NCI-H2196 (cell line): ENCODE results near the gene CS.
"Not testable (repeated sequence)": the region's sequence is repeated elsewhere in the genome, so short reads cannot be mapped to it uniquely, and the experiment has no call there.

ENCODE experiments used
- DNase-seq: peaks from one replicate; lab custom pipeline; 2025; ENCODE audit not compliant: unreplicated experiment; lab: John Stamatoyannopoulos, UW

CS gene

DNA sequence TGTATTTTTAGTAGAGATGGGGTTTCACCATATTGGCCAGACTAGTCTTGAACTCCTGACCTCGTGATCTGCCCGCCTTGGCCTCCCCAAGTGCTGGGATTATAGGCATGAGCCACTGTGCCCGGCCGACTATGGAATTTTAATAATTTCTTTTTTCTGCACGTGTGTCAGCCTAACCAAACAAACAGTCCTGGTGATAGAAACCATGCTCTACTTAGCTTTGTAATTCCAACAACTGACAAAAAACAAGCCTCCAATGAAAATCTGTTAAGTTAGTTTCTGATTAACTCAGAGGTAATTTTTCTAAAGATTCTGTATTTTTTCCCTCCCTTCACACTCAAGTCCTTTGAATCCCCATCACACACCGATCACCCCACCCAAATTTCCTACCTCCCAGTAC is 18.1 kb downstream of the CS start:
- no peak for DNase-seq

DNA sequence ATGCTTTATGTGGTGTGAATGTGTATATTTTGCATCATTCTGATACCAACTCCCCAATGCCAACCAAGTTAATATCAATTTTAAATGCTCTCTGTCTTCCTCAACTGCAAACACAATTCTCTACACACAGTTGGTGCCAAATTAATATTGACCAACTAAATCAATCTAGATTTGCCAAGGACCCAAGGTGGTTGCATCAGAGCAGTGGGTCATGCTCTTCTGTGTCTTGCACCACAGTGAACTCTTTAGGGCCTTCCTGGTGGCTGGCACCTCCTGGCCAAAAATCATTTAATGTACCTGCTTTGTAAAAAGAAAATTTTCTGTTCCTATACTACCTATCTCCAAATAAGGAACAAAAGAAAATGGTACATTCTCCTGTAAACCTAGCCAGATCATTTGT is 19.3 kb downstream of the CS start:
- DNase-seq, result no peak

DNA sequence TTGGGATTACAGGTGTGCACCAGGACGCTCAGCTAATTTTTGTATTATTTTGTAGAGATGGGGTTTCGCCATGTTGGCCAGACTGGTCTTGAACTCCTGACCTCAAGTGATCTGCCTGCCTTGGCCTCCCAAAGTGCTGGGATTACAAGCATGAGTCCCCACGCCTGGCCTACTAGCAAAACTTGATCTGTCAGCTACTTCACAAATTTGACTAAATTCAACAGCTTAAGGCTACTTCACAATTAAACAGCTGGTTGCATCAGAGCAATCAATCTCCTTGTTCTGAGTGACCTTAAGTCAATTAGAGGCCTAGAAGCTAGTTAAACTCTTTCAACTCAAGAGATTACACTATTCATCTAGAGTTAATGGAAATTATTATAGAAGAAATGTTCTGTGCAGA is 21.2 kb downstream of the CS start:
- DNase-seq, result no peak

DNA sequence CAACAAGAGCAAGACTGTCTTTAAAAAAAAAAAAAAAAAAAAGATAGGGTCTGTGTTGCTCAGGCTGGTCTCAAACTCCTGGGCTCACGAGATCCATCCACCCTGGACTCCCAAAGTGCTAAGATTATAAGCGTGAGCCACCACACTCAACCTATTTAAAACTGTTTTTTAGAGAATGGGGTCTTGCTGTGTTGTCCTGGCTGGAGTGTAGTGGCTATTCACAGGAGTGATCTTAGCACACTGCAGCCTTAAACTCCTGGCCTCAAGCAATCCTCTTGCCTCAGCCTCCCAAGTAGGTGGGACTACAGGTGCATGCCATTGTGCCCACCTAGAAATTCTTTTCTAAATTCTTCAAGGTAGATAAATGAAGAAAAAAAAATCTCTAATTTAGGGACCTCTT is 25.8 kb downstream of the CS start:
- no peak for DNase-seq

DNA sequence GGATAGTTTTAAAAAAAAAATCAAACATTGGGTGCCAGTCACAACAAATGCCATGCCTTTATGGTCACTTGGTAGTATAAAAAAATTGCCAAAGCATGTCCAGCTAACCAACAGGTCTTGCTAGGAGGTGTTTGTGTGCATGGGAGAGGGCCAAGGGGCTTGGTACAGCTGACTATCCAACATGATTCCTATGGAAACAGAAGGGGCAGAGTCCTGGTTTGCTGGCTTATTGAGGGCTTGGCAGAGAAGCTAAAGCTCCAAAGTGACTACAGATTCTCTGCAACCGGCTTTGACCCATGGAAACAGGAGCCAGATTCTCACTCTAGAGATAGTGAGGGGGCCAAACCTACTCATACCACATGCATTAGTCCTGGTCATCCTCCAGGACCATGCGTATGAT is 27.7 kb downstream of the CS start:
- not testable (repeated sequence) for DNase-seq

DNA sequence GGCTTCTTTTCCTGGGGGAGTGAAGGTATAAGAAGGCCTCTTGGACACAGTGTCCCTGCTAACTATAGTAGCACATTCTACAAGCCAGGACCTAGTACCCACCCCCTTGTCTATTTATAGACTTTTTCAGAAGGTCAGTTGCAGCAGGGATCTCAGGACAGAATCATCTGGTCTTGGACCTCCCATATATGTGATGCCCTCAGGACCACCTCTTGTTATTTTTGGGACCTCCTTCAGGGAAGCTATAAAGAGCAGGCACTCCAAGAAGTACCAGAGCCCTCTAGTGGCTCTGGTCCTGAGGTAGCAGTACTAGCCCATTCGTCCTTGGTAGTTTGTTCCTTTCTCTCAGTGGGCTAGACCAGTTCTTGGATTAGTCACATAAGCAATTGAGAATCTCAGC is 29.1 kb downstream of the CS start:
- DNase-seq, result no peak

DNA sequence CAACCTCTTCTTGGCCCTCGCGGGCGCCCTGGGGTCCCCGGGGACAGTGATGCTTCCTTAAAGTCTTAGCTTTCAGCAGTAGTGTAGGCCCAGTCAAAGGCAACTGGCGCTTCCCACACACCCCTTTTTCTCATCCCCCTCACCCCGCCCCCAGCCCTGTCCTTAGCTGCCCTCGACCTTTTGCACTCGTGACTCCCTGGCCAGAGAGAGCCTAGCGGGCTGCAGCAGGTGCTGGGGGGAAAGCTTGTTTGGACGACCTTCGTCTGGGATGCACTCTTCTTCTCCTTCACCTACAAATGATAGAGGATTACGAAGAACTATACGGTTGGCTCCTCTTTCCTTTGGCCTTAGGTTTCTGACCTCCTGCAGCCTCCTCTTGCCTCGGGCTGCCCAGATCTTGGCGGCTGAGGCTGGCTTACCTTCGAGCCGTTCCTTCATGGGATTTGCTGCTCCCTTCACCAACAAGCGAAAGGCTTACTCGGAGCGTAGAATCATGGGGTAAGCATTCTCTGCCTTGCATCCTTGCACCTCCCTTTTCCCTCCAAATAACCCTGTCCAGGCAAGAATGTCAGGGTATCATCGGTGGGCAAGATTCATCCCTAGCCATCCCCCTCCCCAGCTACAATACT is 32.6 kb downstream of the CS start:
- peak; percentile 21 for DNase-seq

DNA sequence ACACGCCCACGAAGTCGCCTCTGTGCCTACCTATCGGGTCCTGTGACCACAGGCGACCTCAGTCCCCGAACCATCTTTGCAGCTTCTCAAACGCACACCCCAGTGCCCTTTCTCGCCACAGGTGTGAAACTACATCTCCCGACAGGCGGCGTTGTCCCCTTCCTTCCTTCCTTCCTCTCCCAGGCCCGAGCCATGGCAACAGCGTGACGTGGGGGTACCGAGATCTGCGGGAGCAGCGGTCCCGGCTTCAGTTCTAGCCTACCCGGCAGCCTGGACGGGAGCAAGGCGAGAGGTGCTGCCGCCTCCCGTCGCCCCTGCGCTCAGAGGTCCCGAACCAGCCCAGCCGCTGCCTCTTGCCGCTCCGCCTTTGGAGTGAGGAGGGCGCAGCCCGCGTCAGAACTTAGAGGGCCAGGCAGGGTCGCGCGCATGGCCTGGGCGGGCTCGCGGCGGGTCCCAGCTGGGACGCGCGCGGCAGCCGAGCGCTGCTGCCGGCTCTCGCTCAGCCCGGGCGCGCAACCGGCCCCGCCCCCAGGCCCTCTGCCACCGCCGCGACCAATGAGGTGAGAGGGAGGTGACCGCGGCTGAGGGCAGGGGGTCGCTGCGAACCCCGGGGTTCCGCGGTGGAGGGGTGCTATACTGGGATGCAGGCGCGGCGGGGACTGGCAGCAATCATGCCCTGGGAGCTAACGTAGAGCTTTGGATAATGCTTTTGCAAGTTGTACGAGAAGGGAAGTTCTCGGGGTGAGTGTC is 33.3 kb downstream of the CS start, which contains the start of gene COQ10A:
Gene COQ10A (plus strand): TSS at position 250 of the 750 bp plus-strand sequence. CDS start 177 bp downstream, at position 427.
- peak; percentile 93 for DNase-seq

DNA sequence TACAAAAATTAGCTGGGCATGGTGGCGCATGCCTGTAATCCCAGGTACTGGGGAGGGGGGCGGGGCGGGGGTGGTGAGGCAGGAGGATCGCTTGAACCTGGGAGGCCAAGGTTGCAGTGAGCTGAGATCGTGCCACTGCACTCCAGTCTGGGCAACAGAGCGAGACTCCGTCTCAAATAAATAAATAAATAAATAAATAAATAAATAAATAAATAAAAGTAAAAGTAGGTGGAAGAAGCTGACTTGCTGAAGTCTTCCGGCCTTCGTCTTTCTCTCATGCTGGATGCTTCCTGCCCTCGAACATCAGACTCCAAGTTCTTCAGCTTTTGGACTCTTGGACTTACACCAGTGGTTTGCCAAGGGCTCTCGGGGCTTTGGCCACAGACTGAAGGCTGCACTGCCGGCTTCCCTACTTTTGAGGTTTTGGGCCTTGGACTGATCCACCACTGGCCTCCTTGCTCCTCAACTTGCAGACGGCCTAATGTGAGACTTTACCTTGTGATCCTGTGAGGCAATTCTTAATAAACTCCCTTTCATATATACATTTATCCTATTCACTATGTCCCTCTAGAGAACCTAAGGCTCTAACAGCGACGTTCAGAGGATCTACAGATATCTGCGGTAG is 34.0 kb downstream of the CS start:
- DNase-seq, result not testable (repeated sequence)

DNA sequence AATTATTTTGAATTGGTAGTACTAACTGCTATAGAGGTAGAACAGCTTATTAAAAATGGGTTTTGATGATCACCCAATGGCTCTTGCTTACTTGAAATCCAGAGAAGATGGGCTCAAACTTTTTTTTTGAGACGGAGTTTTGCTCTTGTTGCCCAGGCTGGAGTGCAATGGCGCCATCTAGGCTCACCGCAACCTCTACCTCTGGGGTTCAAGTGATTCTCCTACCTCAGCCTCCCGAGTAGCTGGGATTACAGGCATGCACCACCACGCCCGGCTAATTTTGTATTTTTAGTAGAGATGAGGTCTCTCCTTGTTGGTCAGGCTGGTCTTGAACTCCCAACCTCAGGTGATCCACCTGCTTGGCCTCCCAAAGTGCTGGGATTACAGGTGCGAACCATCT is 37.2 kb downstream of the CS start:
- not testable (repeated sequence) for DNase-seq

DNA sequence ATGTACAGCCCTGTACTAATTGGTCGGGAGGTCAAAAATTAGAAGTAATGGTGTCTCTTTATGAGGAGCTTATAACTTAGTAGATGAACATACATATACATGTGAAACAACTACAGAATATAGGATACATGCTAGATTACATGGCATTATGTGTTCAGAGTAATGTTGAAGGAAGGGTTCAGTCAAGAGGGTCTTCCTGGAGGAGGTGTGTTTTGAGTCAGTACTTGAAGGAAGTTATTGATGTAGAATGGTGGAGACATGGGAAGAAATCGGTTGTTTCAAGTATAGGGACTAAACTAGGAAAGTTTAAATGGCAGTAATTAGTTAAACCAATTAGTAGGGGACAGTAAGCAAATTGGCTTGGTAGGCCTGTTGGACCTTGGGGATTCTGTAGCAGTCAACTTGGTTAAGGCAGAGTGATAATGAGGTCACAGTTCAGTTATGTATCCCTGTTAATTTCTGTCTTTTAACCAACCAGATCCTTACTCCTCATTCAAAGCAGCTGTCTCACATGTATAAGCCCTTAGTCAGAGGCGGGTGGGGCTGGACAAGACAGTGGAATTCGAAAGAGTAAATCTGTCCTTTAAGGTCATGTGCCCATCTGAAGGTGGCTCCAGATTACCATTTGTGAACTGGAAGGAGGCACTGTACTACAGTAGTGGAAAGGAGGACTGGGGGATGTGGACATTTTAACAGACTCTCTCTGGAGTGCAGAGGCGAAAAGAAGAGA is 38.5 kb downstream of the CS start:
- no peak for DNase-seq

DNA sequence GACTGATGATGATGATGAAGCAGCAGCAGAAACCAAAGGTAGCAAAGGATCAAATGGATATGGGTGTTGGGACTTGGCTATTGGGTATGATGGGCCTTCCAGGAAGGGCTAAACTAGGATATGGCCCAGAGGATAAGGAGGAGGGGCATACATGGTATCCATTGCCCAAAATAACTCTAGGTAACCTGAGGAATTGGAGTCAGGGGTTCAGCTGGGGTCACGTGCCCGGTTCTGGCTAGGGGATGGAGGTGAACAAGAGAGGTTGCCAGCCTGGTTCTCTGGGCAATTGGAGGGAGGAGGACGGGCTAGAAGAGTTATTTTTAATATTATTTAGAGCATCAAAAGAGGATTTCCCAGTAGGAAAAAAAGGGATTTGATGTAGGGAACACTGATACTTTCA is 39.2 kb downstream of the CS start:
- no peak for DNase-seq

DNA sequence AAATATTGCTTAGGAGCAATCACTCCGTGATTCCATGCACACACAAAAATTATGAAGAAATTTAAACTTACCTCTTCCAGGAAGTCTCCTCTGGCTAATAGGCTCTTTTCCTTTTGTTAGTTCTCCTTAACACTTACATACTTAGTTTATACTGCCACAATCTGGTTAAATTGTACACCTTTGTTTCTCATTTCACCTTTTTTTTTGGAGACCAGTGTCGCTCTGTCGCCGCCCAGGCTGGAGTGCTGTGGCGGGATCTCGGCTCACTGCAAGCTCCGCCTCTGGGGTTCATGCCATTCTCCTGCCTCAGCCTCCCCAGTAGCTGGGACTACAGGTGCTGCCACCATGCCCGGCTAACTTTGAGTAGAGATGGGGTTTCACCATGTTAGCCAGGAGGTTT is 39.8 kb downstream of the CS start:
- DNase-seq, result no peak

DNA sequence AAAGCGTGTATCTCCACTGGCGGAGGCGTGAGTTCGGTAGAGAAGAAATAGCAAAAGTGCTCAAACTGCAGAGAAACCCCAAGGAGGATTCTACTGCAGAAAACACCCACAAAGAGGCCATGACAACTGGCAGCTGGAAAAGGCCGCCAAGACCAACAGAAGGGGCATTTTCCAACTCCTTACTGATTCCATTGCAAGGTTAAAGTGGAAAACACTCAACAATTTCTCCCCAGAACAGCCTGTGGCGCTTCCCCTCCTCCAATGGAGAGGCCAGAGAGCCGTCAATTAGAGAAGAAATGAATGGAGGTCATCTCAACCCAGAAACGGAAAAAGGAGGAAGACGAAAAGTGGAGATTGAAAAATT is 41.3 kb downstream of the CS start:
- no peak for DNase-seq

DNA sequence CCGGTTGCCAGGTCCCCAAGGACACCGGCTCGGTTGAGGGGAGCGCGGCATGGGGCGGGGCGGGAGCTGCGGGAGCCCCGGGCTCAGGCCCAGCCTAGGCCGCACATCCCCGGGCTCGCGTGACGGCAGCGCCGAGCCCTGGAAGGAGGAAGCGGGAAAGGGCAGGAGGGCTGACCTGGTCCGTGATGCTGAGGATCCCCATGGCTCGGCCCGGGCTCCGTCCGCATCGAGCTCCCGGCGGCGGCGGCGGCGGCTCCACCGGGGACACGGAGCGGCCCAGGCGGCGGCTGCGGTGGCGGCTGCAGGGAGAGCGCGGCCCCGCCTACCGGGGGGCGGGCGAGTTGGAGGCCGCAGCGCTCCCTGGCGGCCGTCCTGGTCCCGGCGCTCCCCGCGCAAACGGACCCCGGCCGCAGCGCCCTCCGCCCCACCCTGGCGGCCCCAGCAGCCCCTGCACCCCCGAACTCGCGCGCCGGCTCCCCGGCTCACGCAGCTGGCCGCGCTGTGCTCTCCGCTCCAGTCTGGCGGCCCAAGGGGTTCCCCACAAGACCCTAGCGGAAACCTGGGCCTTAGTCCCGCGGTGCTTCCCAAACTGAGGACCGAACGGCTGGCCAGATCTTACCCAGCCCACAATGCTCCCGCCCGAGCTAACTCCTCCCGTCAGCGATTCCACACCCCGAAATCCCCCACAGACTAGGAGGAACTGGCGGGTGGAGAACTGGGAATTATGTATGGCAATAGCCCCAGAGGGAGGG is 41.9 kb downstream of the CS start, which contains the start of gene ANKRD52:
Gene ANKRD52 (minus strand): TSS at position 317 of the 752 bp plus-strand sequence. CDS start 115 bp downstream, at position 202.
- DNase-seq, result peak; percentile 86

DNA sequence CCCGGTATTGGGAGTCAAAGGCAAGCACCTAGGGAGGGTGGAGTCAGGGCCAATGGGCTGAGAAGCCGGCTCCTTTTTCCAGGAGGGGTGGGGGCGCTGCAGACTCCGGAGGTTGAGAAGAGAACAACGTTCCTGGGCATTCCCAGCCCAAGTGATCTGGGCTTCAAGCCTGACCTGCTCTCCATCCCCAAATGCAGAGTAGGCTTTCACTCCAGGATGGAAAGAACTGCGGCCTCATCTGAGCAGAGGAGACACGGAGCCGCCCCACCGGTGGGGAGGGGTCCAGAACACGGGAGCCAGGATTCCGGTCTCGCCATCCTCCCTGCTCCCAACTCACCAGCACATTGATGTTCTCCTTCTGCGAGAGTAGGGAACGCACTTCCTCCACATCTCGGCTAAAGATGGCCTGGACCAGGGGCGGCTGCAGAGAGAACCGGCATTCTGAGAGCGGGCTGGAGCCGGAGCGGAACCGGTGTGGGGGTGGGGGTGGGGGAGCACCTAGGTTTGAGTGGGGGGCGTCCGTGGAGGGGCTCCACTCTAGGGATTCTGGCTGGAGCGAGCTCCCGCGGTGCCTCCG is 42.6 kb downstream of the CS start:
- peak; percentile 24 for DNase-seq

DNA sequence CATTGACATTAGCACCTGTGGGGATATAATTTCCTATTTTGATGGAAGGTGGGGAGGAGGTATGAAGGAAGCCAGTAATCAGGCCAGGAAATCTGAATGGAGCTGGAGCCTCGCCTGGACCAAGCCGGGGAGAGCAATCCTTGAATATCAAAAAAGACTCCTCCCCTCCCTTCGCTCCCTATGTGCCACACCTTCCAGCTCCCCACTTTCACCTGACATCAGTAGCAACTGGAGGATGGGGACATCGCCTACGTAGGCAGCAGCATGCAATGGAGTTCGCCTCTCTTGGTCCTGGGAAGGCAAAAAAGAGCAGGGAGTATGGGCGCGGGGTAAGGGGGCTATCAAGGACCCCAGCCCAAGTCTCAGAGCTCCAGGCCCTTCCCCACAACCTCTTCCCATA is 43.1 kb downstream of the CS start:
- DNase-seq, result no peak

DNA sequence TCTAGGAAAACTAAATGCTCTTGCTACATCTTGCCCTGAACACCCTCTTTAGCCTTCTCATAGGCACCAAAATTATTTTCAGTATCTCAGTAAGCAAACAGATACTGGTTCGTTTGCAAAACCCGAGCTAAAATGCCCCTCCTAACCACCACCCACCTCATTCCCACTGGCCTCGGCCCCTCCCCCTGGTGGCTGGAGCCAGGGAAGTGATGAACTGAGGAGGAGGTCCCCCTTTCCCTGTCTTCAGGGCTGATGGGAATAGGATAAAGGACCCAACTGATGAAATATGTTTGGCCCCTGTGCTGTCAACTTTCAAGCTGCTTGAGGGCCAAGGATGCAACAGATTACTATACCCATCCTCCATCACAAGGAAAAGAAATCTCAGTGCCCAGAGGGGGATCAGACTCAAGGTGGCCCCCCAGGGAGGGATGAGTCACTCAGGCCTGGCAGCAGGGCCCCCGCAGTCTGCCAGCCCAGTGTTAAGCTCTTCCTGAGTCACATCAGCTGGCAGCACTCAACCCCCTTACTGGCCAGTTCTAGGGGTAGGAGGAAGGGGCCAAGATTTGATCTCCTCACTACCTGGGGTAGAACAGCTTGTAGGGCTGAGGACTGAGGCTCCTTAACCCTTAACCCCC is 43.7 kb downstream of the CS start:
- no peak for DNase-seq

DNA sequence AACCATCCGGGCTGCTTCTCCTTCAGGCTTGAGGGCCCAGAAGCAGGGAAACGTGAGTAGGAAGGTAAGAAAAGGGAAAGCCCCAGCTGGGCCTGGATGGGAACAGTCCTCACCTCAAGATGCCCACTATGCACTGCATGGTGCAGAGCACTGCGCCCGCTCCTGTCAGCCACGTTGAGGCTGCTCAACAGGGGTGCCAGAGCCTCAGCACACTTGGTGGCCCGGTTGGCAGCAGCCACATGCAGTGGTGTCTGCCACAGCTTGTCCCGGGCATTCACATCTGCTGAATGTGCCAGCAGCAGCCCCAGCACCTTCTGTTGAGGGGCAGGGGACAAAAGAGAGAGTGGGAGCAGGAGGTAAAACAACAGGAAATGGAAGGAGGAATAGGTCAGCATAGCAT is 44.5 kb downstream of the CS start:
- no peak for DNase-seq

DNA sequence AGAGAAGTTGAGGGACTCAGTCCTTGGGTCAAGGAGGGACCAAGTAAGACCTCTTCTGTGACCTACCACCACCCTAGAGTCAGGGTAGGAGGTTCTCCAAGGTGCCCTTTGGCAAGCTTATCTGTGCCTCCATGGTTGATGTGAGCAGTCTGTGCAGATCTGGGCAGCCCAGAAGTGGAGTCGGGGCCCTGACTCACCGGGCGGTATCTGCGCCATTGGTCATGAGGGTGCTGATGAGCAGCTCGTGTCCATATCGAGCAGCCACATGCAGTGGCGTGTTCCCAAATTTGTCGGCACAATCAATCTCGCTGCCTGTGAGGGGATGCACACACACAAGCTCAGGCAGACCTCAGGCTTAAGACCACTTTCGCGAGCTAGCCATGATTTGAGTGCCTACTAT is 47.0 kb downstream of the CS start:
- DNase-seq, result no peak
